Activated CD4-positive, alpha-beta T cell treated with anti-CD3 and anti-CD28 coated beads for 36 hours (primary cell): ENCODE results near the gene TRPM2. TPM values are rescaled to one million over a fixed set of nuclear protein-coding genes. Genes with fewer than 3 reads are reported as not detected.
"Not testable (repeated sequence)": the region's sequence is repeated elsewhere in the genome, so short reads cannot be mapped to it uniquely, and the experiment has no call there.

ENCODE experiments used
- ATAC-seq: fragments of 200-7000 bp; cut with Tn5 transposase; one replicate; pipeline ENCODE4 v1.10.0; 2021; ENCODE audit warnings: mild to moderate bottlenecking, moderate library complexity
- CTCF ChIA-PET: fragments of 350-600 bp; sonication (Branson Sonifier 250); formaldehyde crosslinking; loops from one replicate; lab custom pipeline; 2021; ENCODE audit warnings: antibody characterized with exemption; lab: Charles Lee
- POLR2A ChIA-PET: fragments of 350-600 bp; sonication (Branson Sonifier 250); formaldehyde crosslinking; loops from one replicate; lab custom pipeline; 2021; ENCODE audit warnings: antibody characterized with exemption, inconsistent platforms; lab: Charles Lee
- DNase-seq: peaks from one replicate; pipeline ENCODE4 v3.0.0-alpha.2; 2020
- H3K27ac Mint-ChIP-seq: one replicate; pipeline ENCODE4 v1.8.0; 2021; ENCODE audit warnings: mixed read lengths
- H3K27me3 Mint-ChIP-seq: one replicate; pipeline ENCODE4 v1.8.0; 2021; ENCODE audit warnings: mixed read lengths
- H3K36me3 Mint-ChIP-seq: one replicate; pipeline ENCODE4 v1.8.0; 2021; ENCODE audit warnings: low read depth, mixed read lengths
- H3K4me1 Mint-ChIP-seq: one replicate; pipeline ENCODE4 v1.8.0; 2021; ENCODE audit warnings: mixed read lengths
- H3K4me3 Mint-ChIP-seq: one replicate; pipeline ENCODE4 v1.8.0; 2021; ENCODE audit warnings: mild to moderate bottlenecking, moderate library complexity, mixed read lengths
- H3K9me3 Mint-ChIP-seq: one replicate; pipeline ENCODE4 v1.8.0; 2021; ENCODE audit warnings: low read depth, mixed read lengths
- intact Hi-C, 2 experiments: fragments of 100-400 bp; cut with DNase I in 1 of 2; cut with micrococcal nuclease in 1 of 2; formaldehyde crosslinking; loops; one replicate each; pipeline versions ENCODE4 v1.14.2 to v1.15.1; 2022 to 2024; cut with DNase I, micrococcal nuclease
- total RNA-seq, 2 experiments: library from RNA; stranded (reverse); gene quantifications; one replicate each; pipeline ENCODE4 v1.2.3, GENCODE V29; 2021

TRPM2 gene
- total RNA-seq, 2 experiments from 2014 or later = 1.5 to 1.7 TPM

- Mint-ChIP-seq H3K27ac (no peak overlapping the region), H3K27me3 (no peaks in the 10 kb centered on the region), H3K9me3 (no peaks in the 10 kb centered on the region), H3K4me3 (no peak overlapping the region), H3K4me1 (no peaks in the 10 kb centered on the region), H3K36me3 (no peaks in the 10 kb centered on the region)
- ChIA-PET POLR2A (no interaction called here), CTCF (interaction anchor here (0.7 kb wide), 1 partner anchor 52 kb away, joined by 3 read pairs; no protein-coding TSS in a partner anchor)
- DNase-seq (no peak), ATAC-seq (no peak)
- intact Hi-C loops = no loop called here
Measured at GRCh38 chr21:44394733-44395132, 41.3 kb downstream of the TRPM2 start.

- Mint-ChIP-seq H3K4me3 (no peak overlapping the region), H3K9me3 (no peaks in the 10 kb centered on the region), H3K27ac (no peak overlapping the region), H3K27me3 (no peaks in the 10 kb centered on the region), H3K4me1 (no peaks in the 10 kb centered on the region), H3K36me3 (no peaks in the 10 kb centered on the region)
- ATAC-seq (no peak), DNase-seq (no peak)
- intact Hi-C loops = no loop called here
- ChIA-PET CTCF (interaction anchor here (0.7 kb wide), 1 partner anchor 52 kb away, joined by 3 read pairs; no protein-coding TSS in a partner anchor), POLR2A (no interaction called here)
Measured at GRCh38 chr21:44395260-44395659, 41.8 kb downstream of the TRPM2 start.

- CTCF ChIA-PET, H3K36me3 Mint-ChIP-seq, H3K27me3 Mint-ChIP-seq: not testable (repeated sequence)
Measured at GRCh38 chr21:44396803-44397202, 43.4 kb downstream of the TRPM2 start.

GRCh38 chr21:44397431-44398031, 44.1 kb downstream of the TRPM2 start:
- Mint-ChIP-seq H3K27me3 (no peaks in the 10 kb centered on the region), H3K36me3 (no peaks in the 10 kb centered on the region), H3K4me1 (no peaks in the 10 kb centered on the region), H3K4me3 (no peak overlapping the region), H3K9me3 (no peaks in the 10 kb centered on the region), H3K27ac (no peak overlapping the region)
- CTCF ChIA-PET = no interaction called here
- DNase-seq = no peak
- ATAC-seq = no peak
- intact Hi-C loops = no loop called here
- POLR2A ChIA-PET = no interaction called here

More at GRCh38 chr21:44396803-44397202, 43.4 kb downstream of the TRPM2 start:
- H3K4me3 Mint-ChIP-seq, H3K27ac Mint-ChIP-seq, DNase-seq, ATAC-seq, H3K4me1 Mint-ChIP-seq, H3K9me3 Mint-ChIP-seq, POLR2A ChIA-PET, intact Hi-C loops: not testable (repeated sequence)

- no peak for ATAC-seq
- intact Hi-C loops = no loop called here
- no peak overlapping the region for H3K4me3 Mint-ChIP-seq
- CTCF ChIA-PET = no interaction called here
- DNase-seq = no peak
- H3K4me1 Mint-ChIP-seq = no peaks in the 10 kb centered on the region
- no peaks in the 10 kb centered on the region for H3K36me3 Mint-ChIP-seq
- no peak overlapping the region for H3K27ac Mint-ChIP-seq
- POLR2A ChIA-PET = no interaction called here
- H3K9me3 Mint-ChIP-seq = peaks cover 2% of the 10 kb centered on the region
- no peaks in the 10 kb centered on the region for H3K27me3 Mint-ChIP-seq
Measured at GRCh38 chr21:44398499-44398898, 45.1 kb downstream of the TRPM2 start.

- Mint-ChIP-seq H3K27me3 (no peaks in the 10 kb centered on the region), H3K4me1 (no peaks in the 10 kb centered on the region), H3K27ac (no peak overlapping the region), H3K9me3 (peaks cover 6% of the 10 kb centered on the region), H3K4me3 (no peak overlapping the region), H3K36me3 (no peaks in the 10 kb centered on the region)
- ChIA-PET POLR2A (no interaction called here), CTCF (interaction anchor here (0.6 kb wide), 2 partner anchors 56 to 61 kb away, joined by 3 to 4 read pairs; partner anchors contain the start of gene LRRC3)
- DNase-seq (no peak), ATAC-seq (no peak)
- intact Hi-C loops = no loop called here
Measured at GRCh38 chr21:44399151-44399954, 45.9 kb downstream of the TRPM2 start.

- ATAC-seq = no peak
- no peak overlapping the region for H3K4me3 Mint-ChIP-seq
- CTCF ChIA-PET = no interaction called here
- DNase-seq = no peak
- POLR2A ChIA-PET = no interaction called here
- no peaks in the 10 kb centered on the region for H3K27me3 Mint-ChIP-seq
- no peaks in the 10 kb centered on the region for H3K4me1 Mint-ChIP-seq
- H3K27ac Mint-ChIP-seq = no peak overlapping the region
- intact Hi-C loops = no loop called here
- no peaks in the 10 kb centered on the region for H3K36me3 Mint-ChIP-seq
- H3K9me3 Mint-ChIP-seq = peaks cover 6% of the 10 kb centered on the region
Measured at GRCh38 chr21:44399955-44400790, 46.8 kb downstream of the TRPM2 start.

- intact Hi-C loops = no loop called here
- ChIA-PET POLR2A (no interaction called here), CTCF (no interaction called here)
- DNase-seq (no peak), ATAC-seq (no peak)
- no peaks in the 10 kb centered on the region for H3K4me1 Mint-ChIP-seq
- no peak overlapping the region for H3K27ac Mint-ChIP-seq
- peaks cover 6% of the 10 kb centered on the region for H3K9me3 Mint-ChIP-seq
- no peaks in the 10 kb centered on the region for H3K27me3 Mint-ChIP-seq
- H3K4me3 Mint-ChIP-seq = no peak overlapping the region
- H3K36me3 Mint-ChIP-seq = no peaks in the 10 kb centered on the region
Measured at GRCh38 chr21:44400791-44401385, 47.5 kb downstream of the TRPM2 start.

GRCh38 chr21:44401386-44402160, 48.2 kb downstream of the TRPM2 start:
- Mint-ChIP-seq H3K36me3 (no peaks in the 10 kb centered on the region), H3K4me1 (no peaks in the 10 kb centered on the region), H3K9me3 (peaks cover 6% of the 10 kb centered on the region), H3K27ac (no peak overlapping the region), H3K4me3 (no peak overlapping the region), H3K27me3 (no peaks in the 10 kb centered on the region)
- CTCF ChIA-PET = no interaction called here
- POLR2A ChIA-PET = no interaction called here
- DNase-seq (no peak), ATAC-seq (no peak)
- intact Hi-C loops = no loop called here

- Mint-ChIP-seq H3K27ac (no peak overlapping the region), H3K27me3 (no peaks in the 10 kb centered on the region), H3K4me3 (no peak overlapping the region), H3K36me3 (peaks cover 2% of the 10 kb centered on the region), H3K9me3 (peaks cover 9% of the 10 kb centered on the region), H3K4me1 (peaks cover 6% of the 10 kb centered on the region)
- POLR2A ChIA-PET = no interaction called here
- ATAC-seq (no peak), DNase-seq (no peak)
- intact Hi-C loops = no loop called here
- CTCF ChIA-PET = no interaction called here
Measured at GRCh38 chr21:44402323-44403105, 49.1 kb downstream of the TRPM2 start.
